ENCODE results near the gene SLC32A1. TPM values are rescaled to one million over a fixed set of nuclear protein-coding genes. Genes with fewer than 3 reads are reported as not detected.
A peak's percentile ranks its signal among the peaks of the same experiment; 100 is the strongest.

SLC32A1 gene, protein sequence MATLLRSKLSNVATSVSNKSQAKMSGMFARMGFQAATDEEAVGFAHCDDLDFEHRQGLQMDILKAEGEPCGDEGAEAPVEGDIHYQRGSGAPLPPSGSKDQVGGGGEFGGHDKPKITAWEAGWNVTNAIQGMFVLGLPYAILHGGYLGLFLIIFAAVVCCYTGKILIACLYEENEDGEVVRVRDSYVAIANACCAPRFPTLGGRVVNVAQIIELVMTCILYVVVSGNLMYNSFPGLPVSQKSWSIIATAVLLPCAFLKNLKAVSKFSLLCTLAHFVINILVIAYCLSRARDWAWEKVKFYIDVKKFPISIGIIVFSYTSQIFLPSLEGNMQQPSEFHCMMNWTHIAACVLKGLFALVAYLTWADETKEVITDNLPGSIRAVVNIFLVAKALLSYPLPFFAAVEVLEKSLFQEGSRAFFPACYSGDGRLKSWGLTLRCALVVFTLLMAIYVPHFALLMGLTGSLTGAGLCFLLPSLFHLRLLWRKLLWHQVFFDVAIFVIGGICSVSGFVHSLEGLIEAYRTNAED
- total RNA-seq: under 1 TPM in 2 of 5 experiments, not detected in 3; 0.19 to 0.24 TPM
- not detected for polyA plus RNA-seq
- not detected for total RNA-seq

DNA sequence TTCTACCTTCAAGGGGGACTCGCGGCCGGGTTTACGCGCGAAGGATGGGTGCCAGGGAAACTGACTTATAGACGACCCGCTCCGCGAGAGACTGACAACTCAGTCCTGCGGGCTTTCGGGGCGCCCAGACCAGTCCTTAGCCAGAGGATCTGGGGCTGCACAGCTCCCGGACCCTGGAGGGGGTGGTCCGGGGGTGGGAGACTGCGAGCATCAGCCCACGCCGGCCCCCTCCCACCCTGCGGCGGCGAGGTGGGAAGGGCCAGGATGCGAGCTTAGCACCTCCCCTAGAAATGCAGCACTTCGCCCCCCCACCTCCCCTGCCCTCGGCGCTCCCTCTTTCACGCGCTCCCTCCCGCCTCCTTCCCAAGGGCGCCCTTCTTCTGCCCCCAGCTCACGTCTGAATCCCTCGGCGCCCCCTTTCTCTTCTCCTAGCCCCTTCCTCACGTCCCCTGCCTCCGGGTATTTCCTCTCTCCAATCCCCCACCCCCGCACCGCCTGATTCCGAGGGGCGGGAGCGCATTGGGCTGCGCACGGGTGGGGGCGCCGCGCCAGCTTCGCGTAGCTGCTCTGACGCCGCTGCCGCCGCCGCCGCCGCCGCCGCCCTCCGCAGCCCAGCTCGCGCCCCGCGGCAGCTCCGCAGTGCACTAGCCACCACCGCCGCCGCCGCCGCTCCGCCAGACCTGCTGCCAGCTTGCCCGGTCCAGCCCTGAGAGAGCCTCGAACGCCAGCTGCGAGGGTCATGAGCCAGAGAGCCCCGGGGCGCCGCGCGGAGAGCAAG is at the start of gene SLC32A1:
TSS of gene SLC32A1 (plus strand) at position 639 of the 778 bp plus-strand sequence. CDS start 239 bp downstream, outside the sequence.
- POLR2A ChIA-PET: no interaction called here

GRCh38 chr20:38674765-38675133 is 49.5 kb upstream of the SLC32A1 start:
- intact Hi-C loops (cut with micrococcal nuclease): loop anchor here (1.0 kb wide), 2 partner anchors 28 to 74 kb away; partner anchors contain the start of gene ACTR5 (in 1 of the 2)
- POLR2A ChIA-PET: no interaction called here

More for the DNA sequence above, at the start of gene SLC32A1:
- Histone ChIP-seq H3K4me3 (ENCODE audit: low read length) (no peak within 1 kb of the TSS), H3K36me3 (ENCODE audit: control insufficient read depth in 2 of 3, insufficient read depth in 3 of 3, low read length in 3 of 3) (no peaks in the 10 kb centered on the region), H3K4me1 (ENCODE audit: control insufficient read depth in 2 of 2, insufficient read depth in 2 of 2, low read length in 2 of 2) (peaks cover 10 to 28% of the 10 kb centered on the region in 2 donors), H3K27ac (ENCODE audit: low read depth, low read length) (no peak within 1 kb of the TSS), H3K9me3 (ENCODE audit: control insufficient read depth in 2 of 3, low read length in 3 of 3) (no peaks in the 10 kb centered on the region), H3K27me3 (ENCODE audit: control insufficient read depth in 2 of 2, insufficient read depth in 2 of 2, low read length in 2 of 2) (peaks cover 22 to 31% of the 10 kb centered on the region in 2 donors)
- intact Hi-C loops (cut with micrococcal nuclease): no loop called here
- CTCF ChIA-PET: interaction anchor here (1.1 kb wide), 1 partner anchor 90 kb away, joined by 3 read pairs; no protein-coding TSS in a partner anchor
- ATAC-seq (no peak), DNase-seq (peak in 1 of 9 donors; percentile 23)
- Mint-ChIP-seq H3K36me3 (peaks cover 0 to 7% (median 0%) of the 10 kb centered on the region in 5 donors), H3K9me3 (peaks cover 0 to 11% (median 0%) of the 10 kb centered on the region in 11 donors), H3K4me1 (peaks cover 38 to 51% (median 43%) of the 10 kb centered on the region in 7 donors), H3K4me3 (peak within 1 kb of the TSS; percentile 29 to 74 (median 51)), H3K27me3 (peaks cover 73 to 93% (median 86%) of the 10 kb centered on the region in 5 donors), H3K27ac (peak within 1 kb of the TSS in 2 of 9 donors; percentile 45 to 80)

GRCh38 chr20:38676576-38676975 is 47.7 kb upstream of the SLC32A1 start:
- ChIA-PET CTCF (no interaction called here), POLR2A (no interaction called here)
- Histone ChIP-seq H3K27me3 (ENCODE audit: control insufficient read depth in 2 of 2, insufficient read depth in 2 of 2, low read length in 2 of 2) (peaks cover 4 to 16% of the 10 kb centered on the region in 2 donors), H3K27ac (ENCODE audit: low read depth, low read length) (no peak overlapping the region), H3K36me3 (ENCODE audit: control insufficient read depth in 2 of 3, insufficient read depth in 3 of 3, low read length in 3 of 3) (no peaks in the 10 kb centered on the region), H3K4me1 (ENCODE audit: control insufficient read depth in 2 of 2, insufficient read depth in 2 of 2, low read length in 2 of 2) (peaks cover 6 to 9% of the 10 kb centered on the region in 2 donors), H3K4me3 (ENCODE audit: low read length) (no peak overlapping the region), H3K9me3 (ENCODE audit: control insufficient read depth in 2 of 3, low read length in 3 of 3) (no peaks in the 10 kb centered on the region)
- Mint-ChIP-seq H3K36me3 (no peaks in the 10 kb centered on the region), H3K27ac (no peak overlapping the region), H3K4me1 (peaks cover 6 to 17% (median 9%) of the 10 kb centered on the region in 7 donors), H3K27me3 (peaks cover 26 to 58% (median 43%) of the 10 kb centered on the region in 5 donors), H3K4me3 (no peak overlapping the region), H3K9me3 (peaks cover 0 to 7% (median 0%) of the 10 kb centered on the region in 11 donors)
- no peak for ATAC-seq
- DNase-seq: no peak
- intact Hi-C loops (cut with micrococcal nuclease): no loop called here

More at GRCh38 chr20:38674765-38675133, 49.5 kb upstream of the SLC32A1 start:
- Mint-ChIP-seq H3K36me3 (no peaks in the 10 kb centered on the region), H3K4me3 (peak overlapping the region; percentile 64 to 88 (median 72)), H3K27me3 (peaks cover 10 to 55% (median 46%) of the 10 kb centered on the region in 5 donors), H3K9me3 (peaks cover 0 to 3% (median 0%) of the 10 kb centered on the region in 11 donors), H3K27ac (peak overlapping the region in 3 of 9 donors; percentile 5 to 70 (median 38)), H3K4me1 (peaks cover 6 to 17% (median 9%) of the 10 kb centered on the region in 7 donors)
- no peaks in the 10 kb centered on the region for H3K9me3 ChIP-seq (ENCODE audit: control insufficient read depth in 2 of 3, low read length in 3 of 3)
- no peak overlapping the region for H3K27ac ChIP-seq (ENCODE audit: low read depth, low read length)
- no peak overlapping the region for H3K4me3 ChIP-seq (ENCODE audit: low read length)
- DNase-seq (no peak), ATAC-seq (no peak)
- H3K36me3 ChIP-seq (ENCODE audit: control insufficient read depth in 2 of 3, insufficient read depth in 3 of 3, low read length in 3 of 3): no peaks in the 10 kb centered on the region
- peaks cover 6 to 9% of the 10 kb centered on the region in 2 donors for H3K4me1 ChIP-seq (ENCODE audit: control insufficient read depth in 2 of 2, insufficient read depth in 2 of 2, low read length in 2 of 2)
- H3K27me3 ChIP-seq (ENCODE audit: control insufficient read depth in 2 of 2, insufficient read depth in 2 of 2, low read length in 2 of 2): peaks cover 4 to 22% of the 10 kb centered on the region in 2 donors
- CTCF ChIA-PET: no interaction called here

DNA sequence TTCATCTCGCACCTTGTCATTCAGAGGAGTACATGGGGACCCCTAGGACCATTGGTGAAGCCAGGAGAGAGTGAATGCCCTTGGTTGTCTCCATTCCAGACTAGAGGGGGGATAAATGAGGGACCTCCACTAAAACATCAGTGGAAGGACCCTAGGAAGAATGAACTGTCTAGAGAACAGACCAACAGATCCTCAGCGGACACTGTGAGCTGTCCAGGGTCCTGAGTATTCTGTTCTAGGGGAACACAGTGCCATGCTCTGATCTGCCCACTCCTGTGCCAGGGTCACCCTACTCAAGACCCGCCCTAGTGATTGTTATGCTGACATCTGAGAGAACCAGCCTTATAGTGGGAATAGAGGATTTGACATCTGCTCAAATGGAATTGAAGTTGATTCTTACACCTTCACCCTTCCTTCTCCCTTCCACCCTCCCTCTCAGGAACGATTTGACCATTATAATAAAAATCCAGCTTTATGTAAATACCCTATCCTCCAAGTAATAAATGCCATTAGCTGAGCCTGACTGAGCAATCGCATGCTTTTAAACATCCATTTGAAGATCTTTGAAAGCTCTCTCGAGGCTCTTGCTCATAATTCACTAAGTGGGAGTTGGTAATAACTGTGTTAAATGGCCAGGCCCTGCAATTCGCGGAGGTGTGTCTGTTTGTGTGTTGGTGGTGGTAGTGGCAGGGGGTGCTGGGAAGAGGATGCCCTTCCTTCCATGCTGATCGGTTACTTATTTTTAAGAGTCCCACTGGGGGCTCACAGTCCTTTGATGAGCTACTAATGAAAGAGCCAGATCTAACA is 43.6 kb upstream of the SLC32A1 start:
- no peaks in the 10 kb centered on the region for H3K4me1 Mint-ChIP-seq
- POLR2A ChIA-PET: no interaction called here
- intact Hi-C loops (cut with micrococcal nuclease): no loop called here

GRCh38 chr20:38685271-38685670 is 39.0 kb upstream of the SLC32A1 start:
- no peaks in the 10 kb centered on the region for H3K36me3 ChIP-seq (ENCODE audit: control insufficient read depth in 2 of 3, insufficient read depth in 3 of 3, low read length in 3 of 3)
- no peaks in the 10 kb centered on the region for H3K4me1 Mint-ChIP-seq
- DNase-seq: no peak
- peaks cover 0 to 4% of the 10 kb centered on the region in 2 donors for H3K27me3 ChIP-seq (ENCODE audit: control insufficient read depth in 2 of 2, insufficient read depth in 2 of 2, low read length in 2 of 2)
- no peak overlapping the region for H3K4me3 ChIP-seq (ENCODE audit: low read length)
- H3K27ac ChIP-seq (ENCODE audit: low read depth, low read length): no peak overlapping the region
- H3K27me3 Mint-ChIP-seq: peaks cover 22 to 81% (median 75%) of the 10 kb centered on the region in 5 donors
- no peaks in the 10 kb centered on the region for H3K36me3 Mint-ChIP-seq
- CTCF ChIA-PET: interaction anchor here (0.6 kb wide), 1 partner anchor 475 kb away, joined by 4 read pairs; no protein-coding TSS in a partner anchor
- no peaks in the 10 kb centered on the region for H3K4me1 ChIP-seq (ENCODE audit: control insufficient read depth in 2 of 2, insufficient read depth in 2 of 2, low read length in 2 of 2)
- intact Hi-C loops (cut with micrococcal nuclease): loop anchor here in 1 of 2 donors (5.0 kb wide), 1 partner anchor 47 kb away; no protein-coding TSS in a partner anchor
- H3K27ac Mint-ChIP-seq: no peak overlapping the region
- H3K9me3 Mint-ChIP-seq: peaks cover 0 to 13% (median 4%) of the 10 kb centered on the region in 11 donors
- no peak overlapping the region for H3K4me3 Mint-ChIP-seq
- ATAC-seq: no peak
- POLR2A ChIA-PET: no interaction called here
- no peaks in the 10 kb centered on the region for H3K9me3 ChIP-seq (ENCODE audit: control insufficient read depth in 2 of 3, low read length in 3 of 3)

More for the DNA sequence above, 43.6 kb upstream of the SLC32A1 start:
- no peaks in the 10 kb centered on the region for H3K36me3 ChIP-seq (ENCODE audit: control insufficient read depth in 2 of 3, insufficient read depth in 3 of 3, low read length in 3 of 3)
- no peak overlapping the region for H3K27ac ChIP-seq (ENCODE audit: low read depth, low read length)
- H3K9me3 ChIP-seq (ENCODE audit: control insufficient read depth in 2 of 3, low read length in 3 of 3): no peaks in the 10 kb centered on the region
- no peak overlapping the region for H3K4me3 ChIP-seq (ENCODE audit: low read length)
- no peaks in the 10 kb centered on the region for H3K27me3 ChIP-seq (ENCODE audit: control insufficient read depth in 2 of 2, insufficient read depth in 2 of 2, low read length in 2 of 2)
- H3K27me3 Mint-ChIP-seq: peaks cover 15 to 58% (median 53%) of the 10 kb centered on the region in 5 donors
- CTCF ChIA-PET: no interaction called here
- peak; percentile 54 for ATAC-seq
- peaks cover 0 to 12% (median 2%) of the 10 kb centered on the region in 11 donors for H3K9me3 Mint-ChIP-seq
- H3K4me3 Mint-ChIP-seq: no peak overlapping the region
- no peaks in the 10 kb centered on the region for H3K4me1 ChIP-seq (ENCODE audit: control insufficient read depth in 2 of 2, insufficient read depth in 2 of 2, low read length in 2 of 2)
- no peak overlapping the region for H3K27ac Mint-ChIP-seq
- no peaks in the 10 kb centered on the region for H3K36me3 Mint-ChIP-seq
- peak in 2 of 9 donors; percentile 19 to 25 for DNase-seq

Data from naive thymus-derived CD4-positive, alpha-beta T cell (primary cell).